Activated T-helper 17 cell treated with anti-CD3 and anti-CD28 coated beads, Interleukin-2, amount 50 U/mL, for 72 hours (primary cell): ENCODE results near the gene ARMCX6. TPM values are rescaled to one million over a fixed set of nuclear protein-coding genes. Genes with fewer than 3 reads are reported as not detected.
A peak's percentile ranks its signal among the peaks of the same experiment; 100 is the strongest.

Experiments
- ATAC-seq: fragments of 150-1000 bp; cut with Tn5 transposase; replicated peaks from 2 replicates; pipeline ENCODE4 v1.10.0; 2021; ENCODE audit warnings: mild to moderate bottlenecking, moderate library complexity
- H3K27ac Mint-ChIP-seq: one replicate; pipeline ENCODE4 v1.8.0; 2022; ENCODE audit warnings: mixed read lengths
- H3K27me3 Mint-ChIP-seq: one replicate; pipeline ENCODE4 v1.8.0; 2022; ENCODE audit warnings: mixed read lengths
- H3K36me3 Mint-ChIP-seq: one replicate; pipeline ENCODE4 v1.8.0; 2022; ENCODE audit warnings: low read depth, mild to moderate bottlenecking, mixed read lengths
- H3K4me1 Mint-ChIP-seq: one replicate; pipeline ENCODE4 v1.8.0; 2022; ENCODE audit warnings: mixed read lengths
- H3K4me3 Mint-ChIP-seq: one replicate; pipeline ENCODE4 v1.8.0; 2022; ENCODE audit warnings: mild to moderate bottlenecking, mixed read lengths
- H3K9me3 Mint-ChIP-seq: one replicate; pipeline ENCODE4 v1.8.0; 2022; ENCODE audit warnings: mixed read lengths
- total RNA-seq, 2 donors: library from RNA; stranded (reverse); gene quantifications; one replicate each; pipeline ENCODE4 v1.2.3, GENCODE V29; 2022

Gene ARMCX6
- total RNA-seq, 2 donors from 2014 or later, result 38.4 to 40.5 TPM

DNA sequence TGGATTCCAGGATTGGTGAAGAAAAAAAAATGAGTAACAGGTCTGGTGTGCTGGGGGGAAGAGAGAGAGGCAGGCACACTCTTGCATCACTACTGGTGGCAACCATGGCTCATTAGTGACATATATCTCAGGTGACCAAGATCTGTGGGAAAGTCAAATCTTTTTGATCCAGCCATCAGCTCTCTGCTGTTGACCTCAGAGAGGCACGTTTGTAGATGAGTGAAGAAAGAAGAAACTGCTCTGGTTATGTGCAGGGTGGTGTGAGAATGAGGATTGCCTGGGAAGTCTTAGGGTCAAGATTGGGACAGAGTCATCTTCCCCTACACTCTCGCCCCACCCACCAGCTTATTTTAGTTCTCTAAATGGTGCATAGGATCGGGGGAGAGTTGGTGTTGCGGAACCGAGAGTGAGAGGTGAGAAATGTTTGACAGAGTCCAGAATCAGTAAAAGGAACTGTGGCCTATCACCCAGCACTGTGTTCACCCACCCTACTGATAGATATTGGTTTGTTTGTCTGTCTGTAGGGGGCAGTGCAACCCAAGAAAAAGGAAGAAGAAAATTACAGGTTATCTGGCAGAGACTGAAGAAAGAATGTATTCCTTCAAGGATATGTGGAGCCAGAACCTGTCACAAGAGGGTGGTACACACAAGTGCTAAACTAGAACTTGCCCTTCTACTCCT, 21.9 kb downstream of the ARMCX6 start:
- Mint-ChIP-seq H3K4me1 (no peaks in the 10 kb centered on the region), H3K36me3 (no peaks in the 10 kb centered on the region), H3K9me3 (no peaks in the 10 kb centered on the region), H3K4me3 (no peak overlapping the region), H3K27ac (no peak overlapping the region), H3K27me3 (peaks cover 9% of the 10 kb centered on the region)
- peak; percentile 77 for ATAC-seq

Other genes starting within 250 kb of the ARMCX6 start
- 1 to 10 TPM in 1 of 2 donors, under 1 TPM in 1; 0.48 to 1.7 TPM for gene BTK, start 231.8 kb downstream of the ARMCX6 start, total RNA-seq
- 100 to 1,000 TPM; 197 to 307 TPM for gene RPL36A, start 227.0 kb downstream of the ARMCX6 start, total RNA-seq
- gene GLA, start 210.1 kb downstream of the ARMCX6 start, total RNA-seq, result 10 to 100 TPM; 64.9 to 67.2 TPM
- 10 to 100 TPM; 25.1 to 39.1 TPM for gene HNRNPH2, start 209.8 kb downstream of the ARMCX6 start, total RNA-seq
- 10 to 100 TPM in 1 of 2 donors, 1 to 10 TPM in 1; 4.9 to 11.3 TPM for gene ARMCX4, start 132.5 kb downstream of the ARMCX6 start, total RNA-seq
- gene ARMCX1, start 67.5 kb downstream of the ARMCX6 start, total RNA-seq, result under 1 TPM; 0.64 to 0.95 TPM
- 10 to 100 TPM; 25.7 to 51.5 TPM for gene ARMCX3, start 5.2 kb upstream of the ARMCX6 start, total RNA-seq
- gene ARMCX2, start 41.9 kb upstream of the ARMCX6 start, total RNA-seq, result 1 to 10 TPM; 3.7 to 6.9 TPM